Natural killer cell (primary cell): ENCODE measurements around the gene METTL22. TPM values are rescaled to one million over a fixed set of nuclear protein-coding genes. Genes with fewer than 3 reads are reported as not detected.

Experiments
- ATAC-seq, 3 donors: fragments of 150-1000 bp in 2 of 3; fragments of 200-7000 bp in 1 of 3; cut with Tn5 transposase; 1 replicate in 1 of 3; 2 replicates in 2 of 3; pipeline ENCODE4 v1.10.0; 2021; ENCODE audit warnings: mild to moderate bottlenecking in 2 of 3, moderate library complexity in 2 of 3
- DNase-seq, 2 donors: peaks; one replicate each; pipeline versions ENCODE4 v3.0.0 to v3.0.0-alpha.2; 2013 to 2021; ENCODE audit warnings: mixed read lengths in 1 of 2
- H3K27ac ChIP-seq: one replicate; pipeline ENCODE4 v1.5.1; 2013; ENCODE audit warnings: mild to moderate bottlenecking, low read length
- H3K27me3 ChIP-seq: one replicate; pipeline ENCODE4 v1.6.1; 2013; ENCODE audit warnings: low read length; ENCODE audit not compliant: control insufficient read depth, insufficient read depth
- H3K36me3 ChIP-seq: one replicate; pipeline ENCODE4 v1.6.1; 2013; ENCODE audit warnings: low read length; ENCODE audit not compliant: control insufficient read depth, insufficient read depth
- H3K4me1 ChIP-seq: one replicate; pipeline ENCODE4 v1.6.1; 2013; ENCODE audit warnings: low read length; ENCODE audit not compliant: control insufficient read depth, insufficient read depth
- H3K4me3 ChIP-seq: one replicate; pipeline ENCODE4 v1.5.1; 2013; ENCODE audit warnings: low read length
- H3K9me3 ChIP-seq: one replicate; pipeline ENCODE4 v1.6.1; 2013; ENCODE audit warnings: low read length; ENCODE audit not compliant: control insufficient read depth, insufficient read depth
- H3K27ac Mint-ChIP-seq, 2 donors: one replicate each; pipeline ENCODE4 v1.8.0; 2022; ENCODE audit warnings: mild to moderate bottlenecking in 2 of 2, mixed read lengths in 2 of 2, moderate library complexity in 1 of 2
- H3K27me3 Mint-ChIP-seq, 2 donors: one replicate each; pipeline ENCODE4 v1.8.0; 2022; ENCODE audit warnings: low read depth in 2 of 2, mixed read lengths in 2 of 2
- H3K36me3 Mint-ChIP-seq: one replicate; pipeline ENCODE4 v1.8.0; 2022; ENCODE audit warnings: mixed read lengths
- H3K4me1 Mint-ChIP-seq, 2 donors: one replicate each; pipeline ENCODE4 v1.8.0; 2022; ENCODE audit warnings: mixed read lengths in 2 of 2
- H3K4me3 Mint-ChIP-seq: one replicate; pipeline ENCODE4 v1.8.0; 2022; ENCODE audit warnings: mild to moderate bottlenecking, moderate library complexity, mixed read lengths
- H3K9me3 Mint-ChIP-seq, 2 donors: one replicate each; pipeline ENCODE4 v1.8.0; 2022; ENCODE audit warnings: mixed read lengths in 2 of 2
- WGBS: methylation state at CpG from one replicate; pipeline ENCODE4 v1.1.7; 2013; ENCODE audit warnings: missing lambda C conversion rate; ENCODE audit not compliant: insufficient coverage; 5-methylcytosine and 5-hydroxymethylcytosine counted together
- intact Hi-C: fragments of 100-400 bp; cut with micrococcal nuclease; formaldehyde crosslinking; loops from one replicate; pipeline ENCODE4 v1.14.2; 2022
- total RNA-seq, 4 donors: library from RNA; stranded (reverse); fragments of 120-200 nt in 1 of 4; gene quantifications; one replicate each; pipeline versions ENCODE4 v1.2.3 to v1.2.4, GENCODE V29; 2013 to 2022
- TF ChIP-seq, protein P1 (sequence below): fragments of 200-600 bp; IDR thresholded peaks from one replicate; pipeline ENCODE4 v1.8.0; 2022; ENCODE audit warnings: antibody characterized with exemption

Gene METTL22
- total RNA-seq, 3 donors from 2014 or later (not counting 1 experiment from before 2014, with no cell fraction given) = 27.1 to 45.8 (median 38.9) TPM

DNA sequence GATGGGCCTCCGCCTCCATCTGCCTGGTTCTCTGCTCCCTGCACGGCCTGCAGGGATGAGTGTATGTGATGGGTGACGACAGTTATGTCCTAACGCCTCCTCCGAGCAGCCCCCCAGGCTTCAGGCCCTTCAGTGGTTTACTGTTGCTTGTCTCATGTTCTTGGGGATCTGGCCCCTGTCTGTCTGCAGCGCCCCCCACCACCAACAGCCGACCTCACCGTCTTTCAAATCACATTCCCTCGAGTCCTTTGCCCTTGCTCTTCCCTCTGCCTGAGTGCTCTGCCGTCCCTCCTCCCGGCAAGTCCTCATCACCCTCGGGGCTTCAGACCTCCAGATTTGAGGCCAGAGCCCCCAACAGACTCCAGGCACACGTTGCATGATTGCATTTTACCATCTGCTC is 18.2 kb downstream of the METTL22 start:
- Histone ChIP-seq H3K4me1 (peaks cover 3% of the 10 kb centered on the region), H3K4me3 (no peak overlapping the region), H3K36me3 (peaks cover 49% of the 10 kb centered on the region), H3K9me3 (no peaks in the 10 kb centered on the region), H3K27ac (no peak overlapping the region), H3K27me3 (no peaks in the 10 kb centered on the region)
- TF ChIP-seq, protein P1, sequence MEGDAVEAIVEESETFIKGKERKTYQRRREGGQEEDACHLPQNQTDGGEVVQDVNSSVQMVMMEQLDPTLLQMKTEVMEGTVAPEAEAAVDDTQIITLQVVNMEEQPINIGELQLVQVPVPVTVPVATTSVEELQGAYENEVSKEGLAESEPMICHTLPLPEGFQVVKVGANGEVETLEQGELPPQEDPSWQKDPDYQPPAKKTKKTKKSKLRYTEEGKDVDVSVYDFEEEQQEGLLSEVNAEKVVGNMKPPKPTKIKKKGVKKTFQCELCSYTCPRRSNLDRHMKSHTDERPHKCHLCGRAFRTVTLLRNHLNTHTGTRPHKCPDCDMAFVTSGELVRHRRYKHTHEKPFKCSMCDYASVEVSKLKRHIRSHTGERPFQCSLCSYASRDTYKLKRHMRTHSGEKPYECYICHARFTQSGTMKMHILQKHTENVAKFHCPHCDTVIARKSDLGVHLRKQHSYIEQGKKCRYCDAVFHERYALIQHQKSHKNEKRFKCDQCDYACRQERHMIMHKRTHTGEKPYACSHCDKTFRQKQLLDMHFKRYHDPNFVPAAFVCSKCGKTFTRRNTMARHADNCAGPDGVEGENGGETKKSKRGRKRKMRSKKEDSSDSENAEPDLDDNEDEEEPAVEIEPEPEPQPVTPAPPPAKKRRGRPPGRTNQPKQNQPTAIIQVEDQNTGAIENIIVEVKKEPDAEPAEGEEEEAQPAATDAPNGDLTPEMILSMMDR = no peak
- H3K27ac Mint-ChIP-seq = no peak overlapping the region
- 89% methylated on average over 12 of the region's 13 CpGs for WGBS
- peaks cover 2 to 7% of the 10 kb centered on the region in 2 donors for H3K4me1 Mint-ChIP-seq
- peaks cover 27% of the 10 kb centered on the region for H3K36me3 Mint-ChIP-seq
- intact Hi-C loops = no loop called here
- no peaks in the 10 kb centered on the region for H3K9me3 Mint-ChIP-seq
- ATAC-seq (no peak), DNase-seq (no peak)
- H3K27me3 Mint-ChIP-seq = no peaks in the 10 kb centered on the region
- H3K4me3 Mint-ChIP-seq = no peak overlapping the region

DNA sequence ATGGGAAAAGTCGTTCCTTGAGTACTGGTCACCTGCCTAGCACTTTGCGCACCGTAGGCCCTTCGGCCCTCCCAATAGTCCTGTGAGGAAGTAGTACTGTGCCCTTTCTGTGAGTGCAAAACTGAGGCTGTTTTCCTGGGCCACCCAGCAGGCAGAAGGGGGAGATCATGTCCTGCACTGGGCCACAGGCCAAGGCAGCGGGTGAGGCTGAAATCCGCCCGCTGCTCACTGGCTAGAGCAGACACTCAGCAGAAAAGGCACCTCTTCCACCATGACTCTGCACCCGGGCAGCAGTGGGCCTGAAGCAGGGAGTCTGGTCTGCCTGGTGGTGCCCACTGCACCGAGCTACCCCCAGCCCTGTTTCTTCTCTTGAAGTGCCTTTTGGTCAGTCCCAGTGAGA is 20.2 kb downstream of the METTL22 start:
- intact Hi-C loops = no loop called here
- WGBS = 74% methylated on average over 9 of the region's 9 CpGs
- peaks cover 7 to 12% of the 10 kb centered on the region in 2 donors for H3K4me1 Mint-ChIP-seq
- DNase-seq (no peak), ATAC-seq (no peak)
- H3K36me3 Mint-ChIP-seq = peaks cover 29% of the 10 kb centered on the region
- no peak overlapping the region for H3K27ac Mint-ChIP-seq
- H3K9me3 Mint-ChIP-seq = no peaks in the 10 kb centered on the region
- Histone ChIP-seq H3K36me3 (peaks cover 47% of the 10 kb centered on the region), H3K27me3 (no peaks in the 10 kb centered on the region), H3K9me3 (no peaks in the 10 kb centered on the region), H3K4me3 (no peak overlapping the region), H3K27ac (no peak overlapping the region), H3K4me1 (peaks cover 10% of the 10 kb centered on the region)
- TF ChIP-seq, protein P1 = no peak
- H3K4me3 Mint-ChIP-seq = no peak overlapping the region
- H3K27me3 Mint-ChIP-seq = no peaks in the 10 kb centered on the region

DNA sequence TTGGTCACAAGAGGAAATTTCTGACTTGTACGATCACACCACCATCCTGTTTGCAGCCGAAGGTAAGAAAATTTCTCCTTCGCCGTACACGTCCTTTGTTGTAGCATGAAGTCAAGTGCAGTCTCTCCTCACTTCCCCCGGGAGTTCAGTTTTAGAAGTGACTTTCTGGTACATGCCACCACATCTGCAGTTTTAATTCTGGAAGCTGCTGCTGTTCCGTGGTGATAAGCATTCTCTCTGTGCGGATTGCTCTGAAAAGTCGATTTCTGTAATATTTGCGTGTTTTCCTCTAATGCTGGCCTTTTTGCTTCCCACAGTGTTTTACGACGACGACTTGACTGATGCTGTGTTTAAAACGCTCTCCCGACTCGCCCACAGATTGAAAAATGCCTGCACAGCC is 20.6 kb downstream of the METTL22 start:
- Mint-ChIP-seq H3K4me1 (peaks cover 7 to 12% of the 10 kb centered on the region in 2 donors), H3K9me3 (no peaks in the 10 kb centered on the region), H3K4me3 (no peak overlapping the region), H3K27me3 (no peaks in the 10 kb centered on the region), H3K27ac (no peak overlapping the region), H3K36me3 (peaks cover 27% of the 10 kb centered on the region)
- ATAC-seq (no peak), DNase-seq (no peak)
- TF ChIP-seq, protein P1 = no peak
- Histone ChIP-seq H3K4me3 (no peak overlapping the region), H3K27ac (no peak overlapping the region), H3K4me1 (peaks cover 10% of the 10 kb centered on the region), H3K36me3 (peaks cover 46% of the 10 kb centered on the region), H3K9me3 (no peaks in the 10 kb centered on the region), H3K27me3 (no peaks in the 10 kb centered on the region)
- WGBS = 79% methylated on average over 16 of the region's 16 CpGs
- intact Hi-C loops = no loop called here
